GM06990 (cell line): ENCODE data around the gene KCND3.

ENCODE experiments used
- DNase-seq: peaks from one replicate; pipeline ENCODE4 v3.0.0-alpha.2; 2011; ENCODE audit not compliant: insufficient read length; ENCODE audit errors: extremely low read depth
- H3K27me3 ChIP-seq: replicated peaks from 2 replicates; pipeline ENCODE4 v1.6.0; 2011; ENCODE audit warnings: low read length; ENCODE audit not compliant: control insufficient read depth, insufficient read depth
- H3K36me3 ChIP-seq: 2 replicates; pipeline ENCODE4 v1.5.1; 2011; ENCODE audit warnings: low read length; ENCODE audit not compliant: control insufficient read depth, insufficient read depth
- H3K4me3 ChIP-seq: replicated peaks from 2 replicates; pipeline ENCODE4 v1.5.1; 2011; ENCODE audit warnings: low read depth, mild to moderate bottlenecking, control low read depth, low read length
- CTCF ChIP-seq: IDR thresholded peaks from 2 replicates; pipeline ENCODE4 v1.5.1; 2011; ENCODE audit warnings: low read length, control low read depth, mild to moderate bottlenecking, inconsistent platforms; ENCODE audit not compliant: insufficient read depth, poor library complexity, severe bottlenecking

Gene KCND3

GRCh38 chr1:111735321-111735720 lies 254.1 kb downstream of the KCND3 start:
- no peaks in the 10 kb centered on the region for H3K27me3 ChIP-seq
- H3K4me3 ChIP-seq: no peak overlapping the region
- H3K36me3 ChIP-seq: peaks cover 3% of the 10 kb centered on the region
- no peak for TF ChIP-seq CTCF
- no peak for DNase-seq

- TF ChIP-seq CTCF: no peak
- Histone ChIP-seq H3K36me3 (peaks cover 3% of the 10 kb centered on the region), H3K4me3 (no peak overlapping the region), H3K27me3 (no peaks in the 10 kb centered on the region)
- DNase-seq: no peak
These were observed 254.6 kb downstream of the KCND3 start for GRCh38 chr1:111734856-111735255.

- Histone ChIP-seq H3K27me3 (no peaks in the 10 kb centered on the region), H3K36me3 (peaks cover 3% of the 10 kb centered on the region), H3K4me3 (no peak overlapping the region)
- no peak for DNase-seq
- no peak for TF ChIP-seq CTCF
These were observed 255.0 kb downstream of the KCND3 start for GRCh38 chr1:111734426-111734825.

GRCh38 chr1:111733992-111734341 lies 255.5 kb downstream of the KCND3 start:
- no peak overlapping the region for H3K4me3 ChIP-seq
- peaks cover 3% of the 10 kb centered on the region for H3K36me3 ChIP-seq
- TF ChIP-seq CTCF: no peak
- no peaks in the 10 kb centered on the region for H3K27me3 ChIP-seq
- DNase-seq: no peak

- no peak for TF ChIP-seq CTCF
- no peaks in the 10 kb centered on the region for H3K27me3 ChIP-seq
- no peak overlapping the region for H3K4me3 ChIP-seq
- H3K36me3 ChIP-seq: peaks cover 3% of the 10 kb centered on the region
- no peak for DNase-seq
These were observed 256.1 kb downstream of the KCND3 start for GRCh38 chr1:111733183-111733991.

- no peaks in the 10 kb centered on the region for H3K27me3 ChIP-seq
- DNase-seq: no peak
- no peak for TF ChIP-seq CTCF
- no peak overlapping the region for H3K4me3 ChIP-seq
- peaks cover 5% of the 10 kb centered on the region for H3K36me3 ChIP-seq
These were observed 256.8 kb downstream of the KCND3 start for GRCh38 chr1:111732718-111733117.
